GM12873 (cell line): ENCODE data around the gene SLAIN1.

ENCODE experiments used
- TF ChIP-seq, protein P1 (sequence below): IDR thresholded peaks from 2 replicates; pipeline ENCODE4 v1.5.1; 2012; ENCODE audit warnings: low read depth, mild to moderate bottlenecking, moderate library complexity, low read length, control low read depth; ENCODE audit not compliant: insufficient read depth; ENCODE audit errors: missing control alignments

Gene SLAIN1

DNA sequence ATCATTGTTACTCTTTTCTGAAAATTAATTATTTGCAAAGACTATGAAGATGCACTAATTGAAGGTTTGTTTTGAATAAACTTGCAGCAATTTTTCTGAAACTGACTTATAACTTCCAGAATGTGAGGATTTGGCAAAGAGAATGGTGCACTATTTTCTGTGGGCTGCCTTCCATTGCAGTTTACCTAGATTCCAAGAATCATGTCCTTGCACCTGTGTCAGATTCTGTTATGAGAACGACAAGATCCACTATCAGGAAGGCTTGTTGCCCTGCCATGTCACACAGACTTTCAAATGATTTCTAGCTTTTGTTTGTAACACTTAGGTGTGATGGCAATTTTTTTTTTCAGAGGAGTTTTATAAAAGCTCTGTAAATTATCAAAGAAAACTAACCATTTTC is 5.6 kb upstream of the SLAIN1 start:
- TF ChIP-seq, protein P1, sequence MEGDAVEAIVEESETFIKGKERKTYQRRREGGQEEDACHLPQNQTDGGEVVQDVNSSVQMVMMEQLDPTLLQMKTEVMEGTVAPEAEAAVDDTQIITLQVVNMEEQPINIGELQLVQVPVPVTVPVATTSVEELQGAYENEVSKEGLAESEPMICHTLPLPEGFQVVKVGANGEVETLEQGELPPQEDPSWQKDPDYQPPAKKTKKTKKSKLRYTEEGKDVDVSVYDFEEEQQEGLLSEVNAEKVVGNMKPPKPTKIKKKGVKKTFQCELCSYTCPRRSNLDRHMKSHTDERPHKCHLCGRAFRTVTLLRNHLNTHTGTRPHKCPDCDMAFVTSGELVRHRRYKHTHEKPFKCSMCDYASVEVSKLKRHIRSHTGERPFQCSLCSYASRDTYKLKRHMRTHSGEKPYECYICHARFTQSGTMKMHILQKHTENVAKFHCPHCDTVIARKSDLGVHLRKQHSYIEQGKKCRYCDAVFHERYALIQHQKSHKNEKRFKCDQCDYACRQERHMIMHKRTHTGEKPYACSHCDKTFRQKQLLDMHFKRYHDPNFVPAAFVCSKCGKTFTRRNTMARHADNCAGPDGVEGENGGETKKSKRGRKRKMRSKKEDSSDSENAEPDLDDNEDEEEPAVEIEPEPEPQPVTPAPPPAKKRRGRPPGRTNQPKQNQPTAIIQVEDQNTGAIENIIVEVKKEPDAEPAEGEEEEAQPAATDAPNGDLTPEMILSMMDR, result no peak

DNA sequence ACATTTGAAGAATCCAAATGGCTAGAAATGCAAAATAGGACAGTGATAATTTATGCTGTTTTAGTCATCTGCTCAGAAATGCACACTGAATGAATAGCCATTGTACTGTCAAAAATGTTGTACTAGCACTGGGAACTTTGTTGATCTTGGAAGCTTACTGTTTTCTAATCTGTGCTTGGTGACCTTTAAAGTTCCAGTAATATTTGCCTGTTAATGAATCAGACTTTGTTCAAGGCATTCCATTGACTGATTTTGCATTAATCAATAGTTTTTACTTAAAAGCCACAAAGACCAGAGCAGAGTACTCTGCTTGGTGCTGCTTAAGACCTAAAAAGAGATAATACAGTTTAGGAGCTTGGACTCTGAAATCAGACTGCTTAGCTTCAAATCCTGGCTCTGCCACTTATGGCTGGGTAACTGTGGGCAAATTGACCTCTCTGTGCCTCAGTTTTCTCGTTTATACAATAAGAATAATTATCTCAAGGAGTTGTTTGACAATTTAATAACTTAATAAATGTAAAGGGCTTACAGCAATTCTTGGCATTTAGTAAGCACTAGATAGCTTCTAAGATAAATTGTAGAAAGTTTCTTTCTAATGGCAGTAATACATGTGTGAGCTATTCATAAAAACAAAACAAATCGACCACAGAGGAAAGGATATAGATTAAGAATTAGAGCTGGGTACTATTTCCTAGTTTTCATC is 4.6 kb upstream of the SLAIN1 start:
- TF ChIP-seq, protein P1, result no peak

DNA sequence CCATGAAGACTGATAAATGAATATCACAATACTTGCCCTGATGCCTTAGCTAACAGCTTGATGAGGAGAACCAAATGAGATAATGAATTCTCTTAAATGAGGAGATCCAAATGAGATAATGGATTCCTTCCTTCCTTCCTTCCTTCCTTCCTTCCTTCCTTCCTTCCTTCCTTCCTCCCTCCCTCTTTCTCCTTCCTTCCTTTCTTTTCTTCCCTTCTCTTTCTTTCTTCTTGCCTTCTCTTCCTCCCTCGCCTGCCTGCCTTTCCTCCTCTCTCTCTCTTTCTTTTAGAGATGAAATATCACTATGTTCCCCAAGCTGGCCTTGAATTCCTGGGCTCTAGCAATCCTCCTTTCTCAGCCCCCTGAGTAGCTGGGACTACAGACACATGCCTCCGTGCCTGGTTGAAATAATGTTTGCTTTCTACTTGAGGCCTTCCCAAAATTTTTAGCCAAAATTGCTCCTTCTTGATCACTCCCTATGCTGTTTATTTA is 4.0 kb upstream of the SLAIN1 start:
- TF ChIP-seq, protein P1, result no peak

DNA sequence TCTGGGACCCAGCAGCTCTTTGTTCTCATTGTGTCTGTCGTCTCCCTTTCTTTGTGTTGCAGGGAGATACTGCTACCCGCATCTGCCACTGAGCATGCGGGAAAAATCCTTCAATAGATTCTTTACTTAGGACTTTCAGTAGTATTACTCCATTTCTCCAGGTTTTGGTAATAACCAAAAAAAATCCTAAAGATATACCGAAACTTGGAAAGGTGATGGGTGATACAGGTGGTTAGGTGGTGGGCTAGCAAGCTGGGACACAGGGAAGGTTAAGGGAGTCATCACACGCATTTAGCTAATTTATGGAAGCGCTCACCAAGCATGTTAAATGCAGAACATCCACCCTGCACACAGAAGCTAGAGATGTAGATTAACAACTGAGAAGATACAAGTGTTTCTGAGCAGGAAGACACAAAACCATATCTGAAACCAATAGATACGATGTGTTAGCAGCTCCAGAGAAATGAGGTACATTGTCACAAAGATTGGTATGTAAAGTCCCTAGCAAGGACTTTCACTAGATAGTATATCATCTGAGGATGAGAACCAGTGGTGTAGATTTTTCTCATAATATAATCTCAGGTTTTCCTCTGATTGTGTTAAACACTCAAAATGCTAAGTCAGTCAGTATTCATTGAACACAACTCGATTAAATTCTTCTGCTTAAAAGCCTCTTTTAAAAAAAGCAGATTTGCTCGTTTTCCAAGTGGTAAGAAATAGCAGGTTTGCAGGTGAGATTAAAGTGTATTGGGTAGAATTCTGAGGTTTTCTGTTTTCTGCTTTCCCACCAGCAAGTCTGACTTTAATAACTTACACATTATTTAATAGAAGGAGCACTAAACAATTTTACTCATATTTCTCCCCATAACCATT is 1.2 kb upstream of the SLAIN1 start:
- TF ChIP-seq, protein P1, result no peak

DNA sequence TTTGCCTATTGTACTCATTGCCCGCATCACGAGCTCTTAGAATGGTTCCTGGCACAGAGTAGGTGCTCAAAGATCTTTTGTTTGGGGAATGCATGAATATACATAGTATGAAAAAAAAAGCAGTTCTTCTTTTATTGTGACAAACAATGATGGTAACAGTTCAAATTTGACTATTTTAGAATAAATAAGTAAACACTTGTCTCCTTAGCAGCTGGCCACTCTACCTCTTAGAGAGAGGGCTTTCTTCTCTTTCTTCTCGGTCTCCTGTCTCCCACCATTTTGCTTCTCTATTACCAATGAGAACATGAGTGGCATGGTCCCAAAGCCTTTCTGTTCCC is 639 bp upstream of the SLAIN1 start:
- TF ChIP-seq, protein P1, result no peak

DNA sequence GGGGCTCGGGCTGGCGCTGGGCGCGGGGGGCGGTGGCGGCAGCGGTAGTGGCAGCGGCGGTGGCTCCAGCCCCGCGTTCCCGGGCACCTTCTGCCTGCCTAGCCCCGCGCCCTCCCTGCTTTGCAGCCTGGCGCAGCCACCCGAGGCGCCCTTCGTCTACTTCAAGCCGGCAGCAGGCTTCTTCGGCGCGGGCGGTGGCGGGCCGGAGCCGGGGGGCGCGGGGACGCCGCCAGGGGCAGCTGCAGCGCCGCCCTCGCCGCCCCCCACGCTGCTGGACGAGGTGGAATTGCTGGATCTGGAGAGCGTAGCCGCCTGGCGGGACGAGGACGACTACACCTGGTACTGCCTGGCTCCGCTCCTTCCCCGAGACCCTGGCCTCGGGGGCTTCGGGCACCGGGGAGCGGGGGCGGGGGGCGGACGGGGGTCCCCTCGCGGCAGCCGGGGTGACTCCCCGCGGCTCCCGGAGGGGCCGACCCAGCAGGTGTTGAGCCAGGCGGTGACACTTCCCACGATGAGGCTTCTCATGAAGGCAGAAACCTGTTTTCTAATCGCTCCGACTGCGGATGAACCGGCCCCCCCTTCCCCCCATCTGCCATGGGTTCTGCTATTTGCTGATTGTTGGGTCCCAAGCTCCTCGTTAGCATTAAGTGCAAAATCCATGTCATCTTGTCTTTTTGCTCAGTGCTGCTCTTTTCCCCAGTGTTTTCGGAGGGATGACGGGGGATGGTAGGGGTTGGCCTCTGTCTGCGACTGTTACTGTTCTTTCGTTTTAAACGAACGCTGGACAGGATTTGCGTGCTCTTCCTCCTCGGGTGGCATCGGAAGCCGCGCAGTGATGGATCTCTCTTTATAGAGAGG is 943 bp downstream of the SLAIN1 start:
- TF ChIP-seq, protein P1, result peak; percentile 10
